SK-N-SH (cell line): ENCODE results near the gene ING1.

Experiments
- CTCF ChIP-seq: fragments of 200-600 bp; sonication (generic); IDR thresholded peaks from 2 replicates; pipeline ENCODE4 v1.6.1; 2017; ENCODE audit warnings: antibody characterized with exemption, mild to moderate bottlenecking, moderate library complexity
- ELF1 ChIP-seq: IDR thresholded peaks from 2 replicates; pipeline ENCODE4 v1.4.0; 2012
- EP300 ChIP-seq, 2 experiments: IDR thresholded peaks; 2 replicates each; pipeline versions ENCODE4 v1.4.0 to v1.6.1; 2012; ENCODE audit warnings: borderline replicate concordance in 1 of 2, low read depth in 1 of 2, low read length in 1 of 2
- EZH2phosphoT487 ChIP-seq: fragments of 200-600 bp; sonication (generic); IDR thresholded peaks from 2 replicates; pipeline ENCODE4 v1.6.1; 2017; ENCODE audit warnings: low read depth, mixed run types, mild to moderate bottlenecking, antibody characterized with exemption, moderate library complexity, borderline replicate concordance
- FOXJ3 ChIP-seq: sonication (generic); formaldehyde crosslinking; IDR thresholded peaks from 2 replicates; pipeline ENCODE4 v1.5.1; 2020; ENCODE audit warnings: mild to moderate bottlenecking, missing genetic modification reagents
- GABPA ChIP-seq: IDR thresholded peaks from 2 replicates; pipeline ENCODE4 v1.4.0; 2012; ENCODE audit warnings: low read depth, mild to moderate bottlenecking
- GATA2 ChIP-seq: sonication (generic); formaldehyde crosslinking; IDR thresholded peaks from 2 replicates; pipeline ENCODE4 v1.5.0; 2020; ENCODE audit warnings: mild to moderate bottlenecking, missing genetic modification reagents
- MAX ChIP-seq: IDR thresholded peaks from 2 replicates; pipeline ENCODE4 v1.4.0; 2012; ENCODE audit warnings: low read depth
- POLR2AphosphoS5 ChIP-seq: IDR thresholded peaks from 2 replicates; pipeline ENCODE4 v1.6.1; 2012; ENCODE audit warnings: low read depth, low read length
- RAD21 ChIP-seq: IDR thresholded peaks from 2 replicates; pipeline ENCODE4 v1.6.1; 2012; ENCODE audit warnings: mild to moderate bottlenecking, low read length
- RFX5 ChIP-seq: IDR thresholded peaks from 2 replicates; pipeline ENCODE4 v1.6.1; 2012; ENCODE audit warnings: mild to moderate bottlenecking, improper control_type of control experiment, low read length
- TAF1 ChIP-seq: IDR thresholded peaks from 2 replicates; pipeline ENCODE4 v1.6.1; 2012; ENCODE audit warnings: low read depth, mild to moderate bottlenecking, low read length, moderate library complexity, borderline replicate concordance
- YY1 ChIP-seq: IDR thresholded peaks from 2 replicates; pipeline ENCODE4 v1.4.0; 2012; ENCODE audit warnings: low read depth, mild to moderate bottlenecking

GRCh38 chr13:110690516-110690915 is 23.0 kb upstream of the ING1 start:
- no peak for TF ChIP-seq EZH2phosphoT487
- no peak for TF ChIP-seq CTCF
- no peak for TF ChIP-seq ELF1
- TF ChIP-seq MAX, result no peak
- no peak for TF ChIP-seq EP300 (IDR thresholded peaks at IDR 0.05; ENCODE audit: borderline replicate concordance in 1 of 2, low read depth in 1 of 2, low read length in 1 of 2)
- TF ChIP-seq RAD21, result no peak
- TF ChIP-seq GATA2 (CRISPR knock-in tag), result no peak
- TF ChIP-seq RFX5, result no peak
- TF ChIP-seq FOXJ3 (CRISPR knock-in tag), result no peak
- no peak for TF ChIP-seq POLR2AphosphoS5
- TF ChIP-seq TAF1, result no peak
- TF ChIP-seq GABPA, result no peak
- TF ChIP-seq YY1, result no peak
